ENCODE data around the gene KPNA6.

DNA sequence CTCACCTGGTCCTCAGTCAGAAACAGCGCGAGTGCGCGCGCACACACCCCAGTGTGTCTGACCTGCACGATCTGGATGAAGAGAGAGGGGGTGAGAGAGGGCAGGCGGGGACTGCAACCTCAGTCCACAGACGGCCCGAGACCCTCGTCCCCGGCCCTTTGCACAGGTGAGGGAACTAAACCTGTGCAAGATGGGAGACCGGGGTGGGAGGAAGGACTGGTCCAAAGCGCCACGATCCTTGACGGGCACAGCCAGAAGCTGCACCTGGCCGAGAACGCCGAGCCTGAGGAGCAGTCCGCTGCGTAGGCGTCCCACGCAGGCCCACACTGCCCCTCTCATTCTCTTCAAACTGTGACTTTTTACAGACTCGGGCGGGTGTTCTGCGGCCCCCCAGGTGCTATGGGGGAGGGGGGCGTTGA, 97.1 kb downstream of the KPNA6 start:
- TF ChIP-seq, protein P1, sequence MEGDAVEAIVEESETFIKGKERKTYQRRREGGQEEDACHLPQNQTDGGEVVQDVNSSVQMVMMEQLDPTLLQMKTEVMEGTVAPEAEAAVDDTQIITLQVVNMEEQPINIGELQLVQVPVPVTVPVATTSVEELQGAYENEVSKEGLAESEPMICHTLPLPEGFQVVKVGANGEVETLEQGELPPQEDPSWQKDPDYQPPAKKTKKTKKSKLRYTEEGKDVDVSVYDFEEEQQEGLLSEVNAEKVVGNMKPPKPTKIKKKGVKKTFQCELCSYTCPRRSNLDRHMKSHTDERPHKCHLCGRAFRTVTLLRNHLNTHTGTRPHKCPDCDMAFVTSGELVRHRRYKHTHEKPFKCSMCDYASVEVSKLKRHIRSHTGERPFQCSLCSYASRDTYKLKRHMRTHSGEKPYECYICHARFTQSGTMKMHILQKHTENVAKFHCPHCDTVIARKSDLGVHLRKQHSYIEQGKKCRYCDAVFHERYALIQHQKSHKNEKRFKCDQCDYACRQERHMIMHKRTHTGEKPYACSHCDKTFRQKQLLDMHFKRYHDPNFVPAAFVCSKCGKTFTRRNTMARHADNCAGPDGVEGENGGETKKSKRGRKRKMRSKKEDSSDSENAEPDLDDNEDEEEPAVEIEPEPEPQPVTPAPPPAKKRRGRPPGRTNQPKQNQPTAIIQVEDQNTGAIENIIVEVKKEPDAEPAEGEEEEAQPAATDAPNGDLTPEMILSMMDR (IDR thresholded peaks at IDR 0.05; ENCODE audit: poor library complexity, severe bottlenecking), result no peak
- TF ChIP-seq EP300 (conservative IDR thresholded peaks at IDR 0.05; ENCODE audit: poor library complexity, severe bottlenecking), result no peak

Data from neural cell (in vitro differentiated cells).